Muscle of leg (tissue), 11 donors: ENCODE measurements around the gene EXD2. TPM values are rescaled to one million over a fixed set of nuclear protein-coding genes. Genes with fewer than 3 reads are reported as not detected.
"Not testable (repeated sequence)": the region's sequence is repeated elsewhere in the genome, so short reads cannot be mapped to it uniquely, and the experiment has no call there.

Experiments
- DNase-seq: peaks from one replicate; pipeline ENCODE4 v3.0.0; 2013
- H3K27ac ChIP-seq: one replicate; pipeline ENCODE4 v1.5.1; 2013; ENCODE audit warnings: mild to moderate bottlenecking, low read length, control low read depth
- H3K27me3 ChIP-seq: one replicate; pipeline ENCODE4 v1.6.1; 2013; ENCODE audit warnings: low read length; ENCODE audit not compliant: control insufficient read depth, insufficient read depth
- H3K36me3 ChIP-seq: one replicate; pipeline ENCODE4 v1.6.1; 2013; ENCODE audit warnings: low read length; ENCODE audit not compliant: control insufficient read depth, insufficient read depth
- H3K4me1 ChIP-seq: one replicate; pipeline ENCODE4 v1.6.1; 2013; ENCODE audit warnings: low read length; ENCODE audit not compliant: control insufficient read depth, insufficient read depth
- H3K4me3 ChIP-seq: one replicate; pipeline ENCODE4 v1.5.1; 2013; ENCODE audit warnings: low read length, control low read depth
- H3K9me3 ChIP-seq: replicated peaks from 2 replicates; pipeline ENCODE4 v1.6.1; 2013; ENCODE audit warnings: low read depth, low read length; ENCODE audit not compliant: control insufficient read depth
- WGBS: methylation state at CpG from one replicate; pipeline ENCODE4 v1.1.5; 2013; ENCODE audit warnings: missing lambda C conversion rate; ENCODE audit not compliant: insufficient coverage; 5-methylcytosine and 5-hydroxymethylcytosine counted together
- polyA plus RNA-seq, 8 donors: library from polyadenylated mRNA; unstranded; fragments of 120-200 nt; gene quantifications; one replicate each; pipeline versions ENCODE4 v1.2.1 to v1.2.3, GENCODE V29; 2013; ENCODE audit warnings: inconsistent platforms in 1 of 8, low replicate concordance in 1 of 8; ENCODE audit not compliant: insufficient read length in 8 of 8, insufficient read depth in 1 of 8
- total RNA-seq: library from RNA; stranded (reverse); fragments of 120-200 nt; gene quantifications from one replicate; pipeline ENCODE4 v1.2.4, GENCODE V29; 2013

Gene EXD2
- total and polyA plus RNA-seq, 9 donors, result 13.1 to 17.2 (median 15.3) TPM

- H3K4me1 ChIP-seq, result peaks cover 44% of the 10 kb centered on the region
- 60% methylated on average over 1 of the region's 9 CpGs for WGBS
- no peaks in the 10 kb centered on the region for H3K36me3 ChIP-seq
- no peak overlapping the region for H3K4me3 ChIP-seq
- peak; percentile 56 for DNase-seq
- H3K9me3 ChIP-seq, result no peaks in the 10 kb centered on the region
- peak overlapping the region; percentile 69 for H3K27ac ChIP-seq
- H3K27me3 ChIP-seq, result no peaks in the 10 kb centered on the region
These were observed 96.1 kb downstream of the EXD2 start for GRCh38 chr14:69287098-69288010.

- Histone ChIP-seq H3K4me1 (peaks cover 45% of the 10 kb centered on the region), H3K27ac (peak overlapping the region; percentile 69), H3K4me3 (no peak overlapping the region), H3K27me3 (no peaks in the 10 kb centered on the region), H3K36me3 (no peaks in the 10 kb centered on the region), H3K9me3 (no peaks in the 10 kb centered on the region)
- peak; percentile 60 for DNase-seq
- WGBS, result 55% methylated on average over 6 of the region's 8 CpGs
These were observed 96.9 kb downstream of the EXD2 start for GRCh38 chr14:69288011-69288771.

- WGBS, result 88% methylated on average over 6 of the region's 9 CpGs
- no peaks in the 10 kb centered on the region for H3K27me3 ChIP-seq
- no peak overlapping the region for H3K27ac ChIP-seq
- no peaks in the 10 kb centered on the region for H3K36me3 ChIP-seq
- no peak for DNase-seq
- no peak overlapping the region for H3K4me3 ChIP-seq
- H3K4me1 ChIP-seq, result peaks cover 45% of the 10 kb centered on the region
- H3K9me3 ChIP-seq, result no peaks in the 10 kb centered on the region
These were observed 97.8 kb downstream of the EXD2 start for GRCh38 chr14:69288956-69289705.

DNA sequence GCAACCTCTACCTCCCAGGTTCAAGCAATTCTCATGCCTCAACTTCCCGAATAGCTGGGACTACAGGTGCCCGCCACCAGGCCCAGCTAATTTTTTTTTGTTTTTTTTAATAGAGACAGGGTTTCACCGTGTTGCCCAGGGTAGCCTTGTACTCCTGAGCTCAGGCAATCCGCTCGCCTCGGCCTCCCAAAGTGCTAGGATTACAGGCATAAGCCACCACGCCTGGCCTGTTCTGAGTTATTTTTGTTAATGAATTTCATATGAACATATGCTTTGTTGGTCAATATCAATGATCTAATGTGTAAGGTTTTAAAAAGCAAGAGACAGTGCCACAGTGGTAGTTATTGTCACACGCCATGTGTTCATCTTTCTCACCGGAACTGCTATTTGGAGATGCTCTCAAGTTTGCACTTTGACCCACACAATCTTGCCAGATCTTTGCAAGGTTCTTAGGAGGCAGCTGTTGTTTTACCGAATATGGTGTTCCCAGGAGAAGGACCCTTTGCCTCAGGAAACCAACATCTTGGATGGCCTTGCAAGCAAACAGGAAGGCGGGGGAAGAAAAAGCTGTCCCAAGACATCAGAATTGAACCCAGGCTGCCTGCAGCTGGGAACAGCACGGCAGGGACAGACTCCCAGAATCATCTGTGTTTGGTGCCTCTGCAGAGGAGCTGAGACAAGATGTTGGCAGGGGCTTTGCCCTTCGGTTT, 98.7 kb downstream of the EXD2 start:
- Histone ChIP-seq H3K27ac (no peak overlapping the region), H3K9me3 (no peaks in the 10 kb centered on the region), H3K4me1 (peaks cover 45% of the 10 kb centered on the region), H3K27me3 (no peaks in the 10 kb centered on the region), H3K4me3 (no peak overlapping the region), H3K36me3 (no peaks in the 10 kb centered on the region)
- 31% methylated on average over 5 of the region's 13 CpGs for WGBS
- peak; percentile 66 for DNase-seq

DNA sequence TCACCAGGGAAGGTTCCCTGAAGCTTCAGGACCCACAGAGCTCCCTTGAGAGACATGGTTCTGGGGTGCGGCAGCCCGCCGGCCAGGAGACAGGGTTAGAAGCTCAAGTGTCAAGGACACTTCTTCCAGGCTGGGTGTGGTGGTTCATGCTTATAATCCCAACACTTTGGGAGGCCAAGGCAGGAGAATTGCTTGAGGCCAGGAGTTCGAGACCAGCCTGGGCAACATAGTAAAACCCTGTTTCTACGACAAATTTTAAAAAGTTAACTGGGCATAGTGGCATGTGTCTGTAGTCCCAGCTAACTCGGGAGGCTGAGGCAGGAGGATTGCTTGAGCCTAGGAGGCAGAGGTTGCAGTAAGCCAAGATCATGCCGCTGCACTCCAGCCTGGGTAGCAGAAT, 99.6 kb downstream of the EXD2 start:
- H3K27ac ChIP-seq, H3K4me3 ChIP-seq, H3K9me3 ChIP-seq, H3K27me3 ChIP-seq, DNase-seq, H3K36me3 ChIP-seq: not testable (repeated sequence)
- H3K4me1 ChIP-seq, result peaks cover 45% of the 10 kb centered on the region
- 86% methylated on average over 6 of the region's 7 CpGs for WGBS

DNA sequence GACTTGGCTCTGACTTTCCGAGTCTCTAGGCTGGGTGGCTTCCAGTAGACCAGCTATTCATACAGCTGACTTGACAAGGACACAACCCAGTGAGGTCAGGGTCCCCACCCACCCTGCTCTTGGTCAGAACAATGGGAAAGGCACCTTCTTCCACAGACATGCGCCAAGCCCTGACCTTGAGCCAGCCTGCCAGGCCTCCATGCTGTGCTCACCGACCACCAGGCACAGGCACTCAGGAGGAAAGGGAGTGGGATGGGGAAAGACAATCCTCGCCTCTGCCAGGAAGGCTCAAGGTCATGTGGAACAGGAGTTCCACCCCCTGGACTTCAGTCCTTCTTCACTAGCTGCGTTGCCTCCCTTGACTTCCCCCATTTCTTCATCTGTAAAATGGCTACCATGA, 100.1 kb downstream of the EXD2 start:
- Histone ChIP-seq H3K27ac (no peak overlapping the region), H3K9me3 (no peaks in the 10 kb centered on the region), H3K27me3 (no peaks in the 10 kb centered on the region), H3K4me3 (no peak overlapping the region), H3K36me3 (no peaks in the 10 kb centered on the region), H3K4me1 (peaks cover 45% of the 10 kb centered on the region)
- DNase-seq, result no peak
- WGBS, result 80% methylated on average over 1 of the region's 5 CpGs

DNA sequence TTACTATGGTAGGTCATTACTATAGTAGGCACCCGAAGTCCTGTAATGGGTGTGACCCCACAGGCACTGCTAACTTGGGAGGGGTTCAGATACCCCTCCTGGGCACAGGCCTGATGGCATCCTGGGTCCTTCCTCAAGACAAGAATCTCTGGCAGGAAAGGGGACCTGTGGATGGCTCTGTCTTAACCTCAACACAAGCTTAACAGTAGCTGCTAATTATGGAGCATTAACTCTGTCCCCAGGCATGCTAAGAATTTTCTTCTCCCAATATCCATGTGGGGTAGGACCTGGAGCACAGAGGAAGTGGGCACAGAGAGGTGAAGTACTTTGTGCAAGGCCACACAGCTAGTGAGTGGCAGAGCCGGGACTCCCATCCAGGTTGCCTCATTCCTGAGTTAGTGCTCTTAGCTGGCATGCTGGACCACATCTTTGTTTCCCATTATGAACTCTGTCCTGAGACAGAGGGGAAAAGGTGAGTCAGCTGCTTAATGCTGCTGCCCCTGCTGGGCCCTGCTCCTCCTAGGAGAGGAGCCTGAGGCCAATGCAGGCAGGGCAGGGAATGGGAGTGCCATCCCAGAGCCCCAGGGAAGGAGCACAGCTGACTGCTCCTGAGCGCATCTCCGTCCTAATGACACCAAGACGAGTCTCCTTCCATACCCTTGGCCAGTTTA, 100.7 kb downstream of the EXD2 start:
- Histone ChIP-seq H3K4me1 (peaks cover 44% of the 10 kb centered on the region), H3K27me3 (no peaks in the 10 kb centered on the region), H3K36me3 (no peaks in the 10 kb centered on the region), H3K27ac (peak overlapping the region; percentile 31), H3K9me3 (no peaks in the 10 kb centered on the region), H3K4me3 (no peak overlapping the region)
- WGBS, result 62% methylated on average over 5 of the region's 5 CpGs
- DNase-seq, result no peak
